ENCODE data around the gene CDH4.

CDH4 gene

DNA sequence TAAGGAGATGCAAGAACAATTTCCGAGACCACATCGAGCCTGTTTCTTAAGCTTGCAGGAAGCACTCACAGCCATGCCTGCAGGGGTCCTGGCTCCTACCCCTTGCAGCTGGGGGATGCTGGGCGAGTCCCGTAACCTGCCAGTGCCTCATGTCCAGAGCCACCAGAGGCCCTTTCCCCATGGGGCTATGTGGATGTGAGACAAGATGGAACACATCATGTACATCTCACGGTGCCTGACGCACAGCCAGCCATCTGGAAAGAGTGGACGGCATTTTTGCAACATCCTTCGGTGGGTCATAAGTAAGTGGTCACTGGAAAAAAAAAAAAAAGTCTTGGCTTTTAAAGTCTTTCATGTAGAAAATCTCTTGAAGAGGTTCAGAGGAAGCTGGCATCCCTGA is 72.8 kb downstream of the CDH4 start:
- H3K27ac Mint-ChIP-seq, result no peak overlapping the region
- no peaks in the 10 kb centered on the region for H3K4me1 Mint-ChIP-seq (ENCODE audit: low read depth)
- no peaks in the 10 kb centered on the region for H3K9me3 Mint-ChIP-seq
- H3K4me3 Mint-ChIP-seq, result no peak overlapping the region
- DNase-seq (ENCODE audit: low spot score), result no peak
- H3K36me3 Mint-ChIP-seq (ENCODE audit: low read depth), result no peaks in the 10 kb centered on the region
- no peaks in the 10 kb centered on the region for H3K27me3 Mint-ChIP-seq (ENCODE audit: low read depth)

DNA sequence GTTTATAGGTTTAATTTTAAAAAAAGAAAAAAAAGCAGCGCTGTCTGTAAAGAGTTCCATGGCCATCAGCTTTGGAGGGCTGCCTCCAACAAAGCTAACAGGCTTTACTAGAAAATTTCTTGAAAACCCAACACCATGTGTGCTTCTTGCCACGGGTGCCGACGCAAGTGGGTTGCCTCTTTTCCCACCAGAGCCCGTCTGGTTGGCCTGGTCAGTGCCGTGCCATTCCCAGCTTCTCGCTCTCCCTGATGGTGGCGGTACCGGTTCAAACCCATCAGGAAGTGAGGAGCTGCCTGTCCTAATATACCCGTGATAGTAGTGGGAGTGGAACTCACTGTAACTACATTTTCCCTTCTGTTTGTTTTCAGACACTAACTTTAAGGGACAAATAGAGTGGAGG is 73.7 kb downstream of the CDH4 start:
- Mint-ChIP-seq H3K4me1 (ENCODE audit: low read depth) (no peaks in the 10 kb centered on the region), H3K36me3 (ENCODE audit: low read depth) (no peaks in the 10 kb centered on the region), H3K4me3 (no peak overlapping the region), H3K27ac (no peak overlapping the region), H3K9me3 (no peaks in the 10 kb centered on the region), H3K27me3 (ENCODE audit: low read depth) (no peaks in the 10 kb centered on the region)
- DNase-seq (ENCODE audit: low spot score), result no peak

DNA sequence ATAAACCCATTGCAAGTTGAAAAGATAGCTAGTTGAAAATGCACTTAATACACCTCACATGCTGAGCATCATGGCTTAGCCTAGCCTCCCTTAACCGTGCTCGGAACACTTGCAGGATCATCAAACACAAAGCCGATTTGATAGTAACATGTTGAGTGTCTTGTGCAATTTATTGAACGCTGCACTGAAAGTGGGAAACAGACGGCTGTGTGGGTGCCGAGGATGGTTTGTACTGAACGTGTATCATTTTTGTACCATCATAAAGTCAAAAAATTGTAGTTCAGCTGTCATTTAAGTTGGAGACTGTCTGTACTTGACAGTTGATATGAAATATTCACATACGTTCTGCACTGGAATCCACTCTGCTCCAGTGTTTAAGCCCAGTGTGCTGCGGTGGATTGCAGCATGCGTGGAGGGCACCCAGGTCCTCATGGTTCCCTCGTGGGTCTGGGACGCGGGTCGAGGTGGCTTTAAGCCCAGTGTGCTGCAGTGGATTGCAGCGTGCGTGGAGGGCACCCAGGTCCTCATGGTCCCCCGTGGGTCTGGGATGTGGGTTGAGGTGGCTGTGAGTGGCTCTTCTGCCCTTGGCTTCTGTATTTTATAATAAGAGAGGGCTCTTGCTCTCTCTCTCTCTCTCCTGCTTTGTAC is 77.0 kb downstream of the CDH4 start:
- Mint-ChIP-seq H3K27me3 (ENCODE audit: low read depth) (no peaks in the 10 kb centered on the region), H3K36me3 (ENCODE audit: low read depth) (no peaks in the 10 kb centered on the region), H3K4me1 (ENCODE audit: low read depth) (no peaks in the 10 kb centered on the region), H3K9me3 (no peaks in the 10 kb centered on the region), H3K27ac (no peak overlapping the region), H3K4me3 (no peak overlapping the region)
- no peak for DNase-seq (ENCODE audit: low spot score)

DNA sequence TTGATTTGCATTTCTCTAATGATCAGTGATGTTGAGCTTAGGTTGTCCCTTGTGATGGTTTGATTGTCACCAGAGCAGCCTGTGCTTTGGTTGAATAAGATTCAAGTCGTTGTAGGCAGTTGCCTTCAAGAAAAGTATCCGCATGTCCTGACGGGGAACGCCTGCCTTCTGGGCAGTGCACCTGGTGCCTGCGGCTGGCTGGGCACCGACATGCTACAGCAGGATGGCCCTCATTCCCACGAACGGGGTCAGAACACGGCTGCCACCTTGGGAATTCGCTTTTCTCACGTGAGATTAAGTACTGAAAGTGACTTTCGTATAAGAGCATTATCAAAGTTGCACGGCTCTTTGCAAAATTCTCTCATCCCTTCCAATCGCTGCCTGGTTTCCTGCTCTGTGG is 78.4 kb downstream of the CDH4 start:
- Mint-ChIP-seq H3K27ac (no peak overlapping the region), H3K9me3 (no peaks in the 10 kb centered on the region), H3K27me3 (ENCODE audit: low read depth) (no peaks in the 10 kb centered on the region), H3K4me1 (ENCODE audit: low read depth) (no peaks in the 10 kb centered on the region), H3K36me3 (ENCODE audit: low read depth) (no peaks in the 10 kb centered on the region), H3K4me3 (no peak overlapping the region)
- DNase-seq (ENCODE audit: low spot score), result no peak

DNA sequence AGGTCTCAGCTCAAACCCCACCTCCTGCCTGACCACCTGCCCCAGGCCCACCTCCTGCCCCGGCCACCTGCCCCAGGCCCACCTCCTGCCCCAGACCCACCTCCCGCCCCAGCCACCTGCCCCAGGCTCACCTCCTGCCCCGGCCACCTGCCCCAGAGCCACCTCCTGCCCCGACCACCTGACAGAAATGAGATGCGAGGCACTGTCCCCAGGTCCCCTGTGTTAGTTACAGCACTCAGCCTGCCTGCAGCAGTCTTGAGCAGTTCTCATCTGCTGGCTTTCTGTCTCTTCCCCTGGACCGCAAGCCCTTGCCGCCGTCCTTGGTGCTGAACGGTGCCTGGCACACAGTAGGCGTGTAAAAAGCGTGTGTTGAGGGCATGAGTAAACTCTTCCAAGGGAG is 79.5 kb downstream of the CDH4 start:
- Mint-ChIP-seq H3K36me3 (ENCODE audit: low read depth) (no peaks in the 10 kb centered on the region), H3K27ac (no peak overlapping the region), H3K4me3 (no peak overlapping the region), H3K9me3 (no peaks in the 10 kb centered on the region), H3K4me1 (ENCODE audit: low read depth) (no peaks in the 10 kb centered on the region), H3K27me3 (ENCODE audit: low read depth) (no peaks in the 10 kb centered on the region)
- DNase-seq (ENCODE audit: low spot score), result no peak

DNA sequence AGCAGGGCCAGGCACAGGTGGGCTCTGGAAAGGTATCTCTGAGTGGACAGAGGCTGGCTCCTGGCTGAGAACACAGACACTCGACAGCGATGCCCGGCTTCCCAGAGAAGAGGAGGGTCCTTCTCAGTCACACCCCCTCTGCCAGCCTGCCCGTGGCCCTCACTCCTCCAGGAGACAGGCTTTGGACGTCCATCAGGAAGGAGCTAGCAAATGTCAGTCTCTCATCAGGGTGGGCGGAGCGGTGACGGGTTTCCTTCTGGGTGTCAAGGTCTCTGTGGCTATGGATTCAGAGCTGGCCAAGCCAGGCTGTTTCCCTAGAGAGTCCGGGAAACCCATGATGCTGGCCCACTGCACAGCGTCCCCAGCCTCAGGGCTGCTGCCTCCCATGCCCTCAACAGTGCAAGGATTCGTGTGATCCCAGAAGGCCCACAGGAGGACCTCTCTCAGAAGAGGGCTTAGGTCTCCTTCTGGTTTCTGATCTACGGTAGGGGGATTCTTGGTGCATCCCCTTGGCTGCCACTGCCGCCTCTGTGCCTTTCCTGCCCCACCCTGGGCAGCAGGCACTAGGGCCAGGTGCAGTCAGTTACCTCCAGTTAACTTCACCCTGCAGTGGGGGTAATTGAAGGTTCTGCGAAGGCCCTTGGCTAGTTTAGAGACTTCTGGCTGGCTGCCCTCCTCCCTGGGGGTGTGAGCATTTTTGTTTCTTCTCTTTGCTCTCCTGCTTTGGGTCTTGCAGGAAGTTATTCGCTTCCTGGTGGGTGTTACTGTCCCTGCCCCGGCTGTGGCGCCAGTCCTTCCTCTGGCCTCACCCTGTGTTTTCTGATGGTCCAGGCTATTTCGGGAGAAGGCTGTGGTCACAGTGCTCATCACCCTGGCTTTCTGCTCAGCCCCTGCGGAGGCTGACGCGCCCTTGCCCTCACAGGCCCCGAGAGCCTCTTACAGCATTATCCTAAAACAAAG is 80.2 kb downstream of the CDH4 start:
- Mint-ChIP-seq H3K4me3 (no peak overlapping the region), H3K36me3 (ENCODE audit: low read depth) (no peaks in the 10 kb centered on the region), H3K27me3 (ENCODE audit: low read depth) (no peaks in the 10 kb centered on the region), H3K27ac (no peak overlapping the region), H3K9me3 (no peaks in the 10 kb centered on the region), H3K4me1 (ENCODE audit: low read depth) (no peaks in the 10 kb centered on the region)
- no peak for DNase-seq (ENCODE audit: low spot score)

DNA sequence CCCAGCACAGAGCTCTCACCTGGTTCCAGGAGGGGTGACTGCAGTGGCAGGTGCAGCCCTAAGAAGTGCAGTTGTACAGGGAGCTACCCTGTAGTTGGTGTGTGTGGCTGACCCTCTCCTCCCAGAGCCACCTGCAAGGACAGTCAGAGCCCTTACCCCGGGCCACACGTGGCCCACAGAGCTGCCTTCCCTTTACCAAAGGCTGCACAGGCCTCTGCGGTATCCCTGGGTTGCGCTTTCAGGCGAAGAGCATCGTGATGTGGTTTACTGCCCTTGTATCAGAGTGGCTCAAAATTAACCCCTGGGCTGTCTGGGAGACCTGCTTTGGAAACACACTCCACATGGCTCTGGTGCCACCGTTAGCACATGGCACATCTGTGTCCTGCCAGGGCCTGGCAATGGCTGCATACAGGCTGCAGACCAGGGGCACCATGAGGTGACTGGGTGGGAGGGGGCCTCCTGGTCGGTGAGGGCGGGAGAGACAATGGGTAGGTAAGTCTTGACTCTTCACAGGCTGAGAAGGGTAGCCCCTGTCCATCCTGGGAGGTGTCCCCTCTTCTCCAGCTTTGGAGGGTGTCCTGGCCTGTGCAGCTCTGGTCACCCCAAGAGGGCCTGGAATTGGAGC is 81.5 kb downstream of the CDH4 start:
- H3K36me3 Mint-ChIP-seq (ENCODE audit: low read depth), result no peaks in the 10 kb centered on the region
- no peak overlapping the region for H3K4me3 Mint-ChIP-seq
- H3K9me3 Mint-ChIP-seq, result no peaks in the 10 kb centered on the region
- DNase-seq (ENCODE audit: low spot score), result no peak
- H3K27me3 Mint-ChIP-seq (ENCODE audit: low read depth), result no peaks in the 10 kb centered on the region
- no peaks in the 10 kb centered on the region for H3K4me1 Mint-ChIP-seq (ENCODE audit: low read depth)
- H3K27ac Mint-ChIP-seq, result no peak overlapping the region

DNA sequence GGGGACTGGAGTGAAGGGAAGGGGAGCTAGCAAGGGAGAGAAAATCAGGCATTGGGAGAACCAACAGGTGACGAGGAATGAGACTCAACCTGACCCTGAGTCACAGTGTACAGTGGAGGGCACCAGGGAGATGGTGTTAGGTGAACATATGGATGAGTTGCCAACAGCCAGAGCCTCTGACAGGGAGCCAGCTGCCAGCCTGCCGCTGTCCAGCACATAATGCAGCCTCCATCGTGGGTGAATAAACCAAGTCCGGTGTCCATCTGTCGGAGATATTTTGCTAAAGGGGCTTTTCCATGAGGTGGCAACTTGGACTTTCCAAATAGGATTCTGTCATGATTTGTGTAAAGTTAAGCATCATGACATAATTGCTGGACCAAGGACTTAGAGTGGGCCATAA is 88.1 kb downstream of the CDH4 start:
- no peaks in the 10 kb centered on the region for H3K4me1 Mint-ChIP-seq (ENCODE audit: low read depth)
- H3K36me3 Mint-ChIP-seq (ENCODE audit: low read depth), result no peaks in the 10 kb centered on the region
- no peak overlapping the region for H3K4me3 Mint-ChIP-seq

DNA sequence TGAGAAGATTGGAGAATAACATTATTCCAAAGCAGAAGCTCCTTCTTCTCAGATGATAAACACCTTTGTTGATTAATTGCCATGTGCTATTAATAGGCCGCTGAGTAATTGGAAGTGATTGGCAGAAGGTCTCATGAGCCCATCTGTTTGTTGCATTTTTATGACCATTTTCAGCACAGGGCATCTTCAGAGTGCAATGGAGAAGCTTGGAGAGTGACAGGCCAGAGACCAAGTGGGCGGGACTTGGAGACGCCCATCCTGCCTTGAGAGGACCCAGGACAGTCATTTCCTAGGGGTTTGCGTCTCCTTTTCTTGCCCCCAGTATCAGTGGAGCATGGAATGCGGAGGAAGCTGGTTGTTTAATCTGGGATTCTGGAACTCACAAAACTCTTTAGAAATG is 89.5 kb downstream of the CDH4 start:
- H3K9me3 Mint-ChIP-seq, result no peaks in the 10 kb centered on the region
- H3K36me3 Mint-ChIP-seq (ENCODE audit: low read depth), result no peaks in the 10 kb centered on the region
- no peak for DNase-seq (ENCODE audit: low spot score)
- no peak overlapping the region for H3K27ac Mint-ChIP-seq
- H3K4me1 Mint-ChIP-seq (ENCODE audit: low read depth), result no peaks in the 10 kb centered on the region
- H3K4me3 Mint-ChIP-seq, result no peak overlapping the region
- H3K27me3 Mint-ChIP-seq (ENCODE audit: low read depth), result no peaks in the 10 kb centered on the region

More for the DNA sequence above, 88.1 kb downstream of the CDH4 start:
- H3K27ac Mint-ChIP-seq, result no peak overlapping the region
- DNase-seq (ENCODE audit: low spot score), result no peak
- H3K27me3 Mint-ChIP-seq (ENCODE audit: low read depth), result no peaks in the 10 kb centered on the region
- H3K9me3 Mint-ChIP-seq, result no peaks in the 10 kb centered on the region

DNA sequence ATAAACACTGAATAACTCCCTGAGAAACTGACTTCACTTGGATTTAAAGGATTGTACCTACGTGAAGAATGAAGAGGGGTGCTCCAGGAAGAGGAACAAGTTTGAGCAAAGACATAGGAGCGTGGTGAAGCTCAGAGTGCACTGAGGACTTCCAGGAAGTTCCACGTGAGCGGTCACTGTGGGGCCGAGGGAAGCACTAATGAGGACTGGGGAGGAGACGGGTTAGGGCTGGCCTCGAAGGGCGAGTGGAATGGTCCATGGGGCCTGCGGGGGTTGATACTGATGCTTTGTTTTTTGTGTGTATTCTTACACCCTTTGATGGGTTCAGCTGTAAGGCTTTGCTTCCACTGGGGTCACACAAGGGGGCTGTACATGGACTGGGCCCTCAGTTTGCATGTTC is 91.9 kb downstream of the CDH4 start:
- no peaks in the 10 kb centered on the region for H3K27me3 Mint-ChIP-seq (ENCODE audit: low read depth)

DNA sequence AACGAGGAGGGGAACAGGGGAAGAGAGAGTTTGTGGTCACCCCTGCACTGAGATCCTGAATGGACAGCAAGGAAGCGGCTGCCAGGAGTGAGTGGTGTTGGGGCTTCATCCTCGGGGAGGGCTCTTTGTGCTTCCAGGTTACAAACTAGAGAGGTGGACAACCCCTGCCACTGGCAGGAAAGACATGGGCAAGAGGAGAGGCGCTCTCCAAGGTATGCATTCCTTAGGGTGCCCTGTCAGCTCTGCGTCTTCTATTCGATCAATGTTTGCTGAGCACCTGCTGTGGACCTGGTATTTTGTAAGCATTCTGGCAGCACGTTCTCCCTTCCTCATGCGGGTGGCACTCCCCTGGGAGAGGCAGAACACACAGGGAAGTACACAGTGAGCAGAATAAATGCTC is 93.6 kb downstream of the CDH4 start:
- H3K9me3 Mint-ChIP-seq, result no peaks in the 10 kb centered on the region

More for the DNA sequence above, 91.9 kb downstream of the CDH4 start:
- no peak for DNase-seq (ENCODE audit: low spot score)
- no peak overlapping the region for H3K4me3 Mint-ChIP-seq
- H3K4me1 Mint-ChIP-seq (ENCODE audit: low read depth), result no peaks in the 10 kb centered on the region
- H3K9me3 Mint-ChIP-seq, result no peaks in the 10 kb centered on the region
- H3K36me3 Mint-ChIP-seq (ENCODE audit: low read depth), result no peaks in the 10 kb centered on the region
- H3K27ac Mint-ChIP-seq, result no peak overlapping the region

DNA sequence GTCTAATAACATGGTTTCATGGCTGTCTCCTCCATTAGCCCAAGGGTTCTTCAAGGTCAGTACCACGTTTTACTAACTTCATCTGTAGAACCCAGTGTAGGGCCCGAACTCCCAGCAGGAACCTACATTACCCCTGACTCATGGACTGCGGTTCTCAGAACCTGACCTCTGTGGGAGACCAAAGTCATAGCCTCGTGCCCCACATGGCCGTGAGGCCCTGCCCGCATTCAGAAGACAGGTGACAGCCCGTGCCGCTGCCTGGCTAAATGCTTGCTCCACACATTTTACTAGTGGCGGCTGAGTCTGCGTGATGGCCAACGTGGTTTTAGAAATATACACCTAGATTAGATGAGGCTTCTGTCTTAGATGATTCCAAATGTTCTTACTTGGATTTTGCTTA is 94.9 kb downstream of the CDH4 start:
- DNase-seq (ENCODE audit: low spot score), result no peak

More for the DNA sequence above, 93.6 kb downstream of the CDH4 start:
- no peak overlapping the region for H3K4me3 Mint-ChIP-seq
- no peaks in the 10 kb centered on the region for H3K4me1 Mint-ChIP-seq (ENCODE audit: low read depth)
- no peaks in the 10 kb centered on the region for H3K27me3 Mint-ChIP-seq (ENCODE audit: low read depth)
- no peak overlapping the region for H3K27ac Mint-ChIP-seq
- H3K36me3 Mint-ChIP-seq (ENCODE audit: low read depth), result no peaks in the 10 kb centered on the region
- DNase-seq (ENCODE audit: low spot score), result no peak

DNA sequence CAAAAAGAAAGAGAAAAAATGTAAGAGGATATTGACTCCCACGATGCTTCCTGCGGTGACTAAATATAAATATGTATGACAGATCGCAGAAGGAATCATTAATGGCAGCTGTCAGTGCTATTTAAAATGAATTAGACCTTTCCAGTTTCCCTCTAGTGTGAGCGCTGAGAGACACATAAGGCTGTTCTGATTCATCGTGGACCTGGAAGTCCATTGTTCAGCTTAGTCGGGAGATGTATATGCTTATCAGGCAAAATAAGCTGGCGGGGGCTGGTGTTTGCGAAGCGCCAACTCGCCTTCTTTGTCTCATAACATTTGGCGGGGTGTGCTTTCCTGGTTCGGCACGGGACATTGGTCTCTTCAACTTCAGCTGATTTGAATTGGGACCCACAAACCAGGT is 95.4 kb downstream of the CDH4 start:
- no peaks in the 10 kb centered on the region for H3K27me3 Mint-ChIP-seq (ENCODE audit: low read depth)
- DNase-seq (ENCODE audit: low spot score), result no peak
- H3K4me3 Mint-ChIP-seq, result no peak overlapping the region
- no peaks in the 10 kb centered on the region for H3K36me3 Mint-ChIP-seq (ENCODE audit: low read depth)
- H3K9me3 Mint-ChIP-seq, result no peaks in the 10 kb centered on the region
- no peak overlapping the region for H3K27ac Mint-ChIP-seq
- H3K4me1 Mint-ChIP-seq (ENCODE audit: low read depth), result no peaks in the 10 kb centered on the region

More for the DNA sequence above, 94.9 kb downstream of the CDH4 start:
- Mint-ChIP-seq H3K36me3 (ENCODE audit: low read depth) (no peaks in the 10 kb centered on the region), H3K27ac (no peak overlapping the region), H3K4me1 (ENCODE audit: low read depth) (no peaks in the 10 kb centered on the region), H3K9me3 (no peaks in the 10 kb centered on the region), H3K4me3 (no peak overlapping the region), H3K27me3 (ENCODE audit: low read depth) (no peaks in the 10 kb centered on the region)

DNA sequence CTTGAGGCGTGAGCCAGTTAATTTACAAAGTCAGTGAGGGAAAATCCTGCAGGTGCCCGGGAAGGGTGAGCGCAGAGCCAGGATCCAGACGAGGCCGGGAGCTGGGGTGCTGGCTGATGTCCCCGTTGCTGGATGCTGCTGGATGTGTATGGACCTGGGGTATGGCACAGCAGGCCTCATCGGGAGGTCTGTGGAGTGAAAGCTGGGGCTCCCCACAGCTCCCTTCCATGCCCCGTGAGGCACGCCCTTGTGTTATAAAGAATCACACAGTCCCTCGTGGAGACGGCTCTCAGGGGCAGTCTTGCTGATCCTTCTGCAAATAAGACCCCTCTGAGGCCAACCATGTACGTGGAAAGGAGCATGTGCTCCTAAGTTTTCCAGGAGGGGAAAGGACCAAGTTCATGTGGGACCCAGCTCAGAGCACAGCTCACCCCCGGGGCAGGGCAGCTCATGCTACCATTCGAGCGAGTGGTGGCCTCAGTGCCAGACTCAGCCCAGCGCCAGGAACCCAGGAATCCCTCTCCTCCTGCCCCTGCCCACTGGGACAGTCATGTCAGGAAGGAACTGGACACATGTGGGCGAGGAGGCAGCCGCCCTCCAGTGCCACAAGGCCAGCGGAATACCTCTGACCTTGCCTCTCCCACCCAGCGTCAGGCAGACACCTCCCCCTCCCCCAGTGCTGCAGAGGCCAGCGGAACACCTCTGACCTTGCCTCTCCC is 97.5 kb downstream of the CDH4 start:
- Mint-ChIP-seq H3K4me1 (ENCODE audit: low read depth) (no peaks in the 10 kb centered on the region), H3K4me3 (no peak overlapping the region), H3K36me3 (ENCODE audit: low read depth) (no peaks in the 10 kb centered on the region), H3K27ac (no peak overlapping the region), H3K9me3 (no peaks in the 10 kb centered on the region), H3K27me3 (ENCODE audit: low read depth) (no peaks in the 10 kb centered on the region)
- no peak for DNase-seq (ENCODE audit: low spot score)
